ENCODE measurements around the gene TBC1D4.

Gene TBC1D4

GRCh38 chr13:75486146-75487062, 4.4 kb upstream of the TBC1D4 start:
- no peak for DNase-seq

GRCh38 chr13:75485286-75486062, 3.5 kb upstream of the TBC1D4 start:
- no peak for DNase-seq

- no peak for DNase-seq
These were observed 781 bp upstream of the TBC1D4 start for GRCh38 chr13:75482820-75483079.

GRCh38 chr13:75481176-75482069, 546 bp downstream of the TBC1D4 start:
- peak; percentile 60 for DNase-seq

- peak; percentile 29 for DNase-seq
These were observed 1.2 kb downstream of the TBC1D4 start for GRCh38 chr13:75480671-75481175.

GRCh38 chr13:75479102-75479740, 2.7 kb downstream of the TBC1D4 start:
- DNase-seq, result no peak

- no peak for DNase-seq
These were observed 3.3 kb downstream of the TBC1D4 start for GRCh38 chr13:75478659-75479058.

- no peak for DNase-seq
These were observed 7.0 kb downstream of the TBC1D4 start for GRCh38 chr13:75474956-75475355.

- DNase-seq, result no peak
These were observed 8.5 kb downstream of the TBC1D4 start for GRCh38 chr13:75473468-75473867.

- no peak for DNase-seq
These were observed 11.3 kb downstream of the TBC1D4 start for GRCh38 chr13:75470676-75471075.

GRCh38 chr13:75469047-75469446, 12.9 kb downstream of the TBC1D4 start:
- no peak for DNase-seq

- no peak for DNase-seq
These were observed 13.4 kb downstream of the TBC1D4 start for GRCh38 chr13:75468602-75469001.

- DNase-seq, result no peak
These were observed 13.9 kb downstream of the TBC1D4 start for GRCh38 chr13:75468098-75468497.

- no peak for DNase-seq
These were observed 14.8 kb downstream of the TBC1D4 start for GRCh38 chr13:75467040-75467728.

- DNase-seq, result no peak
These were observed 16.7 kb downstream of the TBC1D4 start for GRCh38 chr13:75465236-75465635.

GRCh38 chr13:75461314-75461713, 20.7 kb downstream of the TBC1D4 start:
- DNase-seq, result no peak

- no peak for DNase-seq
These were observed 21.3 kb downstream of the TBC1D4 start for GRCh38 chr13:75460644-75461043.

- peak; percentile 62 for DNase-seq
These were observed 23.1 kb downstream of the TBC1D4 start for GRCh38 chr13:75458696-75459422.

GRCh38 chr13:75455962-75456361, 26.0 kb downstream of the TBC1D4 start:
- DNase-seq, result no peak

- no peak for DNase-seq
These were observed 27.5 kb downstream of the TBC1D4 start for GRCh38 chr13:75454497-75454896.

- no peak for DNase-seq
These were observed 29.4 kb downstream of the TBC1D4 start for GRCh38 chr13:75452564-75452963.

Data from NCI-H1092 (cell line).